ENCODE data around the gene LRRTM4. TPM values are rescaled to one million over a fixed set of nuclear protein-coding genes. Genes with fewer than 3 reads are reported as not detected.

Gene LRRTM4
- polyA plus RNA-seq, 1 of the 3 experiments (the other 2 are of a cell fraction) = 0.10 TPM

- TF ChIP-seq USF2 (IDR thresholded peaks at IDR 0.05; ENCODE audit: borderline replicate concordance, low read depth, low read length) = no peak
- TF ChIP-seq RFX5 (IDR thresholded peaks at IDR 0.05; ENCODE audit: low read length) = no peak
- TF ChIP-seq RAD21 (IDR thresholded peaks at IDR 0.05; ENCODE audit: low read length) = no peak
- TF ChIP-seq RXRA (IDR thresholded peaks at IDR 0.05; ENCODE audit: borderline replicate concordance, low read depth) = no peak
- TF ChIP-seq JUND (IDR thresholded peaks at IDR 0.05) = no peak
- TF ChIP-seq IRF3 (IDR thresholded peaks at IDR 0.05; ENCODE audit: low read depth, low read length) = no peak
- no peak for TF ChIP-seq ELF1 (IDR thresholded peaks at IDR 0.05)
- TF ChIP-seq MXI1 (IDR thresholded peaks at IDR 0.05; ENCODE audit: low read depth, low read length) = no peak
- TF ChIP-seq SIN3A (IDR thresholded peaks at IDR 0.05; ENCODE audit: borderline replicate concordance, low read depth, low read length) = no peak
- no peak for TF ChIP-seq NFIC (IDR thresholded peaks at IDR 0.05; ENCODE audit: borderline replicate concordance)
- no peak for TF ChIP-seq FOSL2 (IDR thresholded peaks at IDR 0.05; ENCODE audit: borderline replicate concordance, low read depth)
- no peak for TF ChIP-seq MEF2A (IDR thresholded peaks at IDR 0.05; ENCODE audit: borderline replicate concordance, low read depth)
- no peak for TF ChIP-seq CHD2 (IDR thresholded peaks at IDR 0.05; ENCODE audit: low read length, partially characterized antibody)
- TF ChIP-seq TCF12 (IDR thresholded peaks at IDR 0.05) = no peak
- TF ChIP-seq NRF1 (IDR thresholded peaks at IDR 0.05; ENCODE audit: low read depth, low read length) = no peak
- TF ChIP-seq USF1 (IDR thresholded peaks at IDR 0.05; ENCODE audit: borderline replicate concordance, low read depth) = no peak
- no peak for TF ChIP-seq FOXJ3 (CRISPR knock-in tag; IDR thresholded peaks at IDR 0.05)
- TF ChIP-seq GABPA (IDR thresholded peaks at IDR 0.05; ENCODE audit: low read depth) = no peak
- TF ChIP-seq MAX (IDR thresholded peaks at IDR 0.05; ENCODE audit: low read depth) = no peak
- TF ChIP-seq CTCF (IDR thresholded peaks at IDR 0.05) = no peak
- H3K4me3 ChIP-seq (ENCODE audit: low read depth in 2 of 2, low read length in 1 of 2) = no peak overlapping the region
- H3K9me3 ChIP-seq = no peaks in the 10 kb centered on the region
- no peaks in the 10 kb centered on the region for H3K36me3 ChIP-seq (replicated peaks in 1 of 2; ENCODE audit: control insufficient read depth in 1 of 2, insufficient read depth in 2 of 2, low read length in 1 of 2)
- no peaks in the 10 kb centered on the region for H3K27me3 ChIP-seq (ENCODE audit: insufficient read depth)
- no peaks in the 10 kb centered on the region for H4K20me1 ChIP-seq (ENCODE audit: insufficient read depth)
- no peaks in the 10 kb centered on the region for H3F3A ChIP-seq (replicated peaks; ENCODE audit: insufficient read depth)
- H3K4me2 ChIP-seq = no peak overlapping the region
- no peak overlapping the region for H2AFZ ChIP-seq (ENCODE audit: low read depth)
- 27% methylated on average over 1 of the region's 1 CpG for WGBS (ENCODE audit: low lambda C conversion rate)
- DNase-seq = no peak
- H3K27ac ChIP-seq (ENCODE audit: low read depth in 2 of 2, low read length in 1 of 2) = no peak overlapping the region
- no peak overlapping the region for H3K9ac ChIP-seq
- POLR2A ChIA-PET = no interaction called here
- CTCF ChIA-PET = interaction anchor here (1.4 kb wide), 1 partner anchor 14 kb away, joined by 5 read pairs; no protein-coding TSS in a partner anchor
- no peaks in the 10 kb centered on the region for H3K4me1 ChIP-seq (ENCODE audit: control insufficient read depth in 1 of 2, insufficient read depth in 2 of 2, low read depth in 1 of 2, low read length in 1 of 2)
- no peaks in the 10 kb centered on the region for H3K9me2 ChIP-seq
- no peaks in the 10 kb centered on the region for H3K79me2 ChIP-seq (ENCODE audit: insufficient read depth)
Observed at GRCh38 chr2:77064324-77064723, 457.9 kb downstream of the LRRTM4 start.

Data from SK-N-SH (cell line).